Panc1 (cell line): ENCODE results near the gene MORC2.

ENCODE experiments used
- POLR2AphosphoS5 ChIP-seq: IDR thresholded peaks from 2 replicates; pipeline ENCODE4 v1.6.1; 2012; ENCODE audit warnings: mild to moderate bottlenecking, low read depth, low read length, moderate library complexity
- TF ChIP-seq, protein P1 (sequence below): fragments of 450-650 bp; IDR thresholded peaks from 2 replicates; pipeline ENCODE4 v1.5.1; 2017; ENCODE audit warnings: mild to moderate bottlenecking

DNA sequence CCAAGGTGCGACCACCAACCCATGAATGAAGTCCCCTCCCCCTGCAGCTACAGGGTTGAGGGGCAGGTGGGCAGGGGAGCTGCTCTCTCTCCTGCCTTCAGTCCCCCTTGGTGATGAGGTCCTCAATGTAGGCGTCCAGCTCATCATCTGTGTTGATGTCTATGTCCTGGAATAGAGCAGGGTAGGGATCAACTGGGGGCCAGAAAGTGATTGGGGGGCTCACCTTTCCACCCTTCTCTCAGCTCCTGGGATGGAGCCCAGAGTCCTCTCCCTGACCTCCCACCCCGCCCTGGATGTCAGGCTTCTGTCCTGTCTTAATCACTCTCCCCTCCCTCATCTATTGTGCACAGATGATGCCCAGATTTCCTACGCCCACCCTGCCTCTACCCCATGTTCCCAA lies 41.9 kb downstream of the MORC2 start:
- no peak for TF ChIP-seq POLR2AphosphoS5
- TF ChIP-seq, protein P1, sequence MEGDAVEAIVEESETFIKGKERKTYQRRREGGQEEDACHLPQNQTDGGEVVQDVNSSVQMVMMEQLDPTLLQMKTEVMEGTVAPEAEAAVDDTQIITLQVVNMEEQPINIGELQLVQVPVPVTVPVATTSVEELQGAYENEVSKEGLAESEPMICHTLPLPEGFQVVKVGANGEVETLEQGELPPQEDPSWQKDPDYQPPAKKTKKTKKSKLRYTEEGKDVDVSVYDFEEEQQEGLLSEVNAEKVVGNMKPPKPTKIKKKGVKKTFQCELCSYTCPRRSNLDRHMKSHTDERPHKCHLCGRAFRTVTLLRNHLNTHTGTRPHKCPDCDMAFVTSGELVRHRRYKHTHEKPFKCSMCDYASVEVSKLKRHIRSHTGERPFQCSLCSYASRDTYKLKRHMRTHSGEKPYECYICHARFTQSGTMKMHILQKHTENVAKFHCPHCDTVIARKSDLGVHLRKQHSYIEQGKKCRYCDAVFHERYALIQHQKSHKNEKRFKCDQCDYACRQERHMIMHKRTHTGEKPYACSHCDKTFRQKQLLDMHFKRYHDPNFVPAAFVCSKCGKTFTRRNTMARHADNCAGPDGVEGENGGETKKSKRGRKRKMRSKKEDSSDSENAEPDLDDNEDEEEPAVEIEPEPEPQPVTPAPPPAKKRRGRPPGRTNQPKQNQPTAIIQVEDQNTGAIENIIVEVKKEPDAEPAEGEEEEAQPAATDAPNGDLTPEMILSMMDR, result no peak
